Panc1 (cell line): ENCODE results near the gene FBRS. TPM values are rescaled to one million over a fixed set of nuclear protein-coding genes. Genes with fewer than 3 reads are reported as not detected.
A peak's percentile ranks its signal among the peaks of the same experiment; 100 is the strongest.
"Not testable (repeated sequence)": the region's sequence is repeated elsewhere in the genome, so short reads cannot be mapped to it uniquely, and the experiment has no call there.

Source experiments
- ATAC-seq: fragments of 200-7000 bp; cut with Tn5 transposase; 2 replicates; pipeline ENCODE4 v1.9.1; 2020; ENCODE audit warnings: mild to moderate bottlenecking, moderate library complexity
- BruUV-seq: library from RNA; stranded (reverse); fragments of 400-500 nt; replicated peaks from 2 replicates; lab custom pipeline; 2021; lab: Mats Ljungman, UMichigan
- CTCF ChIA-PET: fragments of 300-600 bp; sonication (Branson Sonifier 250); formaldehyde crosslinking; loops from one replicate; lab custom pipeline; 2022; ENCODE audit warnings: antibody characterized with exemption; lab: Charles Lee
- POLR2A ChIA-PET: fragments of 300-600 bp; sonication (Branson Sonifier 250); formaldehyde crosslinking; loops from one replicate; lab custom pipeline; 2022; ENCODE audit warnings: antibody characterized with exemption; lab: Charles Lee
- DNase-seq: peaks from one replicate; pipeline ENCODE4 v3.0.0-alpha.2; 2010; ENCODE audit warnings: low read depth, low spot score
- H3K27ac ChIP-seq: 2 replicates; pipeline ENCODE4 v1.5.1; 2011; ENCODE audit warnings: mild to moderate bottlenecking, low read length, inconsistent platforms
- H3K27me3 ChIP-seq: fragments of 200-500 bp; sonication (Bioruptor generic); 2 replicates; pipeline ENCODE4 v1.6.0; 2014; ENCODE audit warnings: low read length, inconsistent platforms; ENCODE audit not compliant: control insufficient read depth, insufficient read depth
- H3K36me3 ChIP-seq: fragments of 200-500 bp; sonication (Bioruptor generic); 2 replicates; pipeline ENCODE4 v1.5.1; 2014; ENCODE audit warnings: inconsistent platforms, mild to moderate bottlenecking, low read length, moderate library complexity; ENCODE audit not compliant: control insufficient read depth, insufficient read depth
- H3K4me1 ChIP-seq: 2 replicates; pipeline ENCODE4 v1.5.1; 2011; ENCODE audit warnings: inconsistent platforms, mild to moderate bottlenecking, low read length, moderate library complexity; ENCODE audit not compliant: control insufficient read depth, insufficient read depth
- H3K4me3 ChIP-seq, 2 experiments: 2 replicates each; pipeline ENCODE4 v1.5.1; 2011 to 2012; ENCODE audit warnings: low read depth in 2 of 2, low read length in 2 of 2, mild to moderate bottlenecking in 2 of 2, inconsistent platforms in 1 of 2, moderate library complexity in 1 of 2
- H3K9me3 ChIP-seq: fragments of 200-500 bp; sonication (Bioruptor generic); 2 replicates; pipeline ENCODE4 v1.5.1; 2014; ENCODE audit warnings: low read depth, mild to moderate bottlenecking, inconsistent platforms, low read length, moderate library complexity; ENCODE audit not compliant: control insufficient read depth, insufficient read depth
- POLR2AphosphoS5 ChIP-seq: IDR thresholded peaks from 2 replicates; pipeline ENCODE4 v1.6.1; 2012; ENCODE audit warnings: mild to moderate bottlenecking, low read depth, low read length, moderate library complexity
- SIN3A ChIP-seq: IDR thresholded peaks from 2 replicates; pipeline ENCODE4 v1.6.1; 2012; ENCODE audit warnings: low read depth, mild to moderate bottlenecking, low read length, moderate library complexity, borderline replicate concordance; ENCODE audit not compliant: insufficient read depth
- TCF7L2 ChIP-seq: IDR thresholded peaks from 2 replicates; pipeline ENCODE4 v1.6.1; 2011; ENCODE audit warnings: mild to moderate bottlenecking, low read depth, low read length, inconsistent platforms
- in situ Hi-C: cut with HindIII; loops from 2 replicates; pipeline ENCODE4 v1.10.0; 2016; ENCODE audit warnings: low sequenced_read_pairs, low pct_unique_long_range_greater_than_20kb
- intact Hi-C: fragments of 100-400 bp; cut with micrococcal nuclease; formaldehyde crosslinking; loops from one replicate; pipeline ENCODE4 v1.10.0; 2022; ENCODE audit not compliant: unreplicated experiment
- total RNA-seq: library from RNA; stranded (reverse); gene quantifications from one replicate; pipeline ENCODE4 v1.2.1, GENCODE V29; 2021; ENCODE audit not compliant: unreplicated experiment
- TF ChIP-seq, protein P1 (sequence below), 2 experiments: IDR thresholded peaks; 2 replicates each; pipeline ENCODE4 v1.6.1; 2011 to 2012; ENCODE audit warnings: low read depth in 2 of 2, control low read depth in 1 of 2, low read length in 1 of 2, mild to moderate bottlenecking in 1 of 2, moderate library complexity in 1 of 2; ENCODE audit not compliant: insufficient read depth in 1 of 2
- TF ChIP-seq, protein P2 (sequence below): fragments of 450-650 bp; IDR thresholded peaks from 2 replicates; pipeline ENCODE4 v1.5.1; 2017; ENCODE audit warnings: mild to moderate bottlenecking

FBRS gene
- total RNA-seq, 1 experiment from 2014 or later, result 103 TPM

DNA sequence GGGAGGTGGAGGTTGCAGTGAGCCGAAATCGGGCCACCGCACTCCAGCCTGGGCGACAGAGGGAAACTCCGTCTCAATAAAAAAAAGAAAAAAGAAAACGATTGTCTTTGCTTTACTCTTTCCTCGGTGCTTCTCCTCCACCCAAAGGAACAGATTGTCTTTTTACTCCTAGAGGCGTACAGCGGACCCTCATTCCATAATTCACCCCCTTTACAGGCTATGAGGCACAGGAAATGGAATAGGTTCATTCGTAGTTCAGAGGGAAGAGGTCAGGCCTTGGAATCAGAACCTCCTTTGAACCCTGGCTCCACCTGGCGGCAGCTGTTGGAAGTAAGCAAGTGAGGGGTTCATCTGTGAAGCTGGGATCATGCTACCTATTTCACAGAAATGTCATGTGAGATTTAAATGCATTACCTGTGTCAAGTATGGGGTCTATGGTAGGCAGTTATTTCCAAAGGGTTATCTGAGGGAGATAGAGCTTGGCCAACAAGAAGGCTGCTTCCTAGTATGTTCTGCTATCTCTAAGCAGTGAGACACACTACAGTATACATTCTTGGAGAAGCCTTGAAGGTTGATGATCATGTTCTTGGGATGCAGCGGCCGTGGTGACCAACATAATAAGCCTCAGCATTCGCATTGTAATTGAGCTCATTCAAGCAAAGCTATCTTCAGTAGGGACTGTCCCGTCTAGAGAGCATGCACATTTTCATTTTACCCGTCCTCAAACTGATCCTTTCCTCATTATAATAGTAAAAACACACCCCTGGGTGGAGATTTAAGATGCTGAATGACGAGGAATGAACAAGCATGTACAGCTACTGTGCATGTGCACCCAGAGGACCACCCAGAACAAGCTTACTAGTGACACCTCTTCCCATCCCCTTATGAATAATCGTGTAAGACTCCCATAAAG lies 29.3 kb upstream of the FBRS start:
- H3K4me1 ChIP-seq, result peaks cover 5% of the 10 kb centered on the region; the same call in 1 of the 2 replicates
- peak overlapping the region; percentile 33 to 61 for H3K4me3 ChIP-seq
- in situ Hi-C loops, result no loop called here
- DNase-seq, result peak; percentile 84
- CTCF ChIA-PET, result interaction anchor here (0.7 to 2.6 kb wide), 4 partner anchors 9 to 262 kb away, joined by 4 to 13 read pairs (median 5); partner anchors contain the start of gene DCTPP1
- no peaks in the 10 kb centered on the region for H3K27me3 ChIP-seq
- intact Hi-C loops, result loop anchor here (5.0 kb wide), 1 partner anchor 197 kb away; the partner anchor contains the start of gene DCTPP1
- no peaks in the 10 kb centered on the region for H3K36me3 ChIP-seq
- BruUV-seq, result no TSS peak
- peak overlapping the region; percentile 76 for H3K27ac ChIP-seq
- POLR2A ChIA-PET, result interaction anchor here (0.6 to 0.9 kb wide), 4 partner anchors 14 to 233 kb away, joined by 4 to 11 read pairs (median 4); no protein-coding TSS in a partner anchor
- peak; percentile 93 for TF ChIP-seq TCF7L2
- no peak for TF ChIP-seq SIN3A
- TF ChIP-seq, protein P1, sequence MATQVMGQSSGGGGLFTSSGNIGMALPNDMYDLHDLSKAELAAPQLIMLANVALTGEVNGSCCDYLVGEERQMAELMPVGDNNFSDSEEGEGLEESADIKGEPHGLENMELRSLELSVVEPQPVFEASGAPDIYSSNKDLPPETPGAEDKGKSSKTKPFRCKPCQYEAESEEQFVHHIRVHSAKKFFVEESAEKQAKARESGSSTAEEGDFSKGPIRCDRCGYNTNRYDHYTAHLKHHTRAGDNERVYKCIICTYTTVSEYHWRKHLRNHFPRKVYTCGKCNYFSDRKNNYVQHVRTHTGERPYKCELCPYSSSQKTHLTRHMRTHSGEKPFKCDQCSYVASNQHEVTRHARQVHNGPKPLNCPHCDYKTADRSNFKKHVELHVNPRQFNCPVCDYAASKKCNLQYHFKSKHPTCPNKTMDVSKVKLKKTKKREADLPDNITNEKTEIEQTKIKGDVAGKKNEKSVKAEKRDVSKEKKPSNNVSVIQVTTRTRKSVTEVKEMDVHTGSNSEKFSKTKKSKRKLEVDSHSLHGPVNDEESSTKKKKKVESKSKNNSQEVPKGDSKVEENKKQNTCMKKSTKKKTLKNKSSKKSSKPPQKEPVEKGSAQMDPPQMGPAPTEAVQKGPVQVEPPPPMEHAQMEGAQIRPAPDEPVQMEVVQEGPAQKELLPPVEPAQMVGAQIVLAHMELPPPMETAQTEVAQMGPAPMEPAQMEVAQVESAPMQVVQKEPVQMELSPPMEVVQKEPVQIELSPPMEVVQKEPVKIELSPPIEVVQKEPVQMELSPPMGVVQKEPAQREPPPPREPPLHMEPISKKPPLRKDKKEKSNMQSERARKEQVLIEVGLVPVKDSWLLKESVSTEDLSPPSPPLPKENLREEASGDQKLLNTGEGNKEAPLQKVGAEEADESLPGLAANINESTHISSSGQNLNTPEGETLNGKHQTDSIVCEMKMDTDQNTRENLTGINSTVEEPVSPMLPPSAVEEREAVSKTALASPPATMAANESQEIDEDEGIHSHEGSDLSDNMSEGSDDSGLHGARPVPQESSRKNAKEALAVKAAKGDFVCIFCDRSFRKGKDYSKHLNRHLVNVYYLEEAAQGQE (IDR thresholded peaks at IDR 0.05; ENCODE audit: insufficient read depth in 1 of 2, low read depth in 2 of 2, low read length in 1 of 2), result no peak
- TF ChIP-seq, protein P2, sequence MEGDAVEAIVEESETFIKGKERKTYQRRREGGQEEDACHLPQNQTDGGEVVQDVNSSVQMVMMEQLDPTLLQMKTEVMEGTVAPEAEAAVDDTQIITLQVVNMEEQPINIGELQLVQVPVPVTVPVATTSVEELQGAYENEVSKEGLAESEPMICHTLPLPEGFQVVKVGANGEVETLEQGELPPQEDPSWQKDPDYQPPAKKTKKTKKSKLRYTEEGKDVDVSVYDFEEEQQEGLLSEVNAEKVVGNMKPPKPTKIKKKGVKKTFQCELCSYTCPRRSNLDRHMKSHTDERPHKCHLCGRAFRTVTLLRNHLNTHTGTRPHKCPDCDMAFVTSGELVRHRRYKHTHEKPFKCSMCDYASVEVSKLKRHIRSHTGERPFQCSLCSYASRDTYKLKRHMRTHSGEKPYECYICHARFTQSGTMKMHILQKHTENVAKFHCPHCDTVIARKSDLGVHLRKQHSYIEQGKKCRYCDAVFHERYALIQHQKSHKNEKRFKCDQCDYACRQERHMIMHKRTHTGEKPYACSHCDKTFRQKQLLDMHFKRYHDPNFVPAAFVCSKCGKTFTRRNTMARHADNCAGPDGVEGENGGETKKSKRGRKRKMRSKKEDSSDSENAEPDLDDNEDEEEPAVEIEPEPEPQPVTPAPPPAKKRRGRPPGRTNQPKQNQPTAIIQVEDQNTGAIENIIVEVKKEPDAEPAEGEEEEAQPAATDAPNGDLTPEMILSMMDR, result peak; percentile 95
- TF ChIP-seq POLR2AphosphoS5, result 0 out of 2 replicates have a peak, but pooled peaks have one; percentile 33
- peak; percentile 98 for ATAC-seq
- no peaks in the 10 kb centered on the region for H3K9me3 ChIP-seq

DNA sequence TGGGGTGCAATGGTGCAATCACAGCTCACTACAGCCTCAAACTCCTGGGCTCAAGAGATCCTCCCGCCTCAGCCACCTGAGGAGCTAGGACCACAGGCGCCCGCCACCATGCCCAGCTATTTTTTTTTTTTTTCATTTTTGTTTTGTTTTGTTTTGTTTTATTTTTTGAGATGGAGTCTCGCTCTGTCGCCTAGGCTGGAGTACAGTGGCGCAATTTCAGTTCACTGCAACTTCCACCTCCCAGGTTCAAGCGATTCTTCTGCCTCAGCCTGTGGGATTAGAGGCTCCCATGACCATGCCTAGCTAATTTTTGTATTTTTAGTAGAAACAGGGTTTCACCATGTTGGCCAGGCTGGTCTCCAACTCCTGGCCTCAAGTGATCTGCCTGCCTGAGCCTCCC lies 25.8 kb upstream of the FBRS start:
- BruUV-seq, H3K4me1 ChIP-seq, H3K27ac ChIP-seq, in situ Hi-C loops, H3K36me3 ChIP-seq, H3K27me3 ChIP-seq, CTCF ChIA-PET, intact Hi-C loops, ATAC-seq, DNase-seq, H3K4me3 ChIP-seq, H3K9me3 ChIP-seq: not testable (repeated sequence)
- POLR2A ChIA-PET, result interaction anchor here (0.6 to 0.7 kb wide), 3 partner anchors 153 to 215 kb away, joined by 3 to 5 read pairs (median 4); partner anchors contain the start of gene DCTPP1
